Measurements from ENCODE around the gene MUC20.
"Not testable (repeated sequence)": the region's sequence is repeated elsewhere in the genome, so short reads cannot be mapped to it uniquely, and the experiment has no call there.

The MUC20 gene

GRCh38 chr3:195690951-195691350 is 29.8 kb upstream of the MUC20 start:
- no peak for DNase-seq (ENCODE audit: extremely low read depth, low read depth)
- TF ChIP-seq, protein P1, sequence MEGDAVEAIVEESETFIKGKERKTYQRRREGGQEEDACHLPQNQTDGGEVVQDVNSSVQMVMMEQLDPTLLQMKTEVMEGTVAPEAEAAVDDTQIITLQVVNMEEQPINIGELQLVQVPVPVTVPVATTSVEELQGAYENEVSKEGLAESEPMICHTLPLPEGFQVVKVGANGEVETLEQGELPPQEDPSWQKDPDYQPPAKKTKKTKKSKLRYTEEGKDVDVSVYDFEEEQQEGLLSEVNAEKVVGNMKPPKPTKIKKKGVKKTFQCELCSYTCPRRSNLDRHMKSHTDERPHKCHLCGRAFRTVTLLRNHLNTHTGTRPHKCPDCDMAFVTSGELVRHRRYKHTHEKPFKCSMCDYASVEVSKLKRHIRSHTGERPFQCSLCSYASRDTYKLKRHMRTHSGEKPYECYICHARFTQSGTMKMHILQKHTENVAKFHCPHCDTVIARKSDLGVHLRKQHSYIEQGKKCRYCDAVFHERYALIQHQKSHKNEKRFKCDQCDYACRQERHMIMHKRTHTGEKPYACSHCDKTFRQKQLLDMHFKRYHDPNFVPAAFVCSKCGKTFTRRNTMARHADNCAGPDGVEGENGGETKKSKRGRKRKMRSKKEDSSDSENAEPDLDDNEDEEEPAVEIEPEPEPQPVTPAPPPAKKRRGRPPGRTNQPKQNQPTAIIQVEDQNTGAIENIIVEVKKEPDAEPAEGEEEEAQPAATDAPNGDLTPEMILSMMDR (IDR thresholded peaks at IDR 0.05; ENCODE audit: low read depth, low read length, missing control alignments) = no peak
- H3K4me3 ChIP-seq (replicated peaks; ENCODE audit: low read depth, low read length) = no peak overlapping the region

- not testable (repeated sequence) for H3K4me3 ChIP-seq (replicated peaks; ENCODE audit: low read depth, low read length); DNase-seq (ENCODE audit: extremely low read depth, low read depth)
Observed at GRCh38 chr3:195691596-195692353, 29.0 kb upstream of the MUC20 start.

DNA sequence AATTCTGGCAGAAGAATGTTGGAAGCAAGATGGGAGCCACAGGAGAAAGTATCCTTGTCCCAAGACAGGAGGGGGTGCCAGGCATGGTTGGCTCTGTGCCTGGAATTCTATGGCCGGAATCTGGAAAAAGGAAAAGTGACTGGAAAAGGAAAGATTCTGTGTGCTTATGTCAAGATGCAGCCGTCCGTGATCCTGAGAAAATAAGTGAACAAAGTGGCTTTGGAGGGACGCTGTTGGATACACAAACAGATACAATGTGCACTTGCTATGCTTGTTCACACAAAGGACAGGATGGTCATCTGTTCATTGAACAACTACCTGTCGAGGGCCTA is 28.5 kb upstream of the MUC20 start:
- no peak for DNase-seq (ENCODE audit: extremely low read depth, low read depth)
- no peak overlapping the region for H3K4me3 ChIP-seq (replicated peaks; ENCODE audit: low read depth, low read length)
- TF ChIP-seq, protein P1 (IDR thresholded peaks at IDR 0.05; ENCODE audit: low read depth, low read length, missing control alignments) = no peak

DNA sequence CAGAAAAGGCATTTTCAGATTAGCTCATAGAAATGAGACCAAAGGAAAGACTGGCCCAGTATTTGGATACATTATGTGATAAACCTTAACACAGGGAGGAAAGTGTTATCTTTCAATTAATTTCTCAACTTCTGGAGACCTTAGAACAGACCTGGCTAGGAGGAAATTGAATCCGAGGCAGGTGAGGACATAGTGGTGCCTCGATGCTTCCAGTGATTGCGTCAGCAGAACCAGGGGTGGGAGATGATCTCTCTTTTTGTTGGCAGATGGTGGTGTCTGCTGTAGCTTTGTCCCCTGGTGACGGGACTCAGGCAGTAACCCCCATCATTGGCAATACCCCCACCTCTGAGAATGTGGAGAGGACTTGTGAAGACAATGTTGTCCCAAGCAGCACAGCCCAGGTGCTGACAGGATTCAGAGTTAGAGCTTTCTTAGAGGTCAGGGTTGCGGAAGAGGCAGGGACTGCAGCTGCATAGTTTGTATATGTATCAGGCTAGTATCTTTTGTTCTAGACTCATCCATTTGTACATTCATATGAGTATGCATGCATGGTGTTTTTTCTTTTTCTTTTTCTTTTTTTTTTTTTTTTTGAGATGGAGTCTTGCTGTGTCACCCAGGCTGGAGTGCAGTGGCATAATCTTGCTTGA is 27.9 kb upstream of the MUC20 start:
- TF ChIP-seq, protein P1 (IDR thresholded peaks at IDR 0.05; ENCODE audit: low read depth, low read length, missing control alignments) = no peak
- DNase-seq (ENCODE audit: extremely low read depth, low read depth) = no peak
- no peak overlapping the region for H3K4me3 ChIP-seq (replicated peaks; ENCODE audit: low read depth, low read length)

DNA sequence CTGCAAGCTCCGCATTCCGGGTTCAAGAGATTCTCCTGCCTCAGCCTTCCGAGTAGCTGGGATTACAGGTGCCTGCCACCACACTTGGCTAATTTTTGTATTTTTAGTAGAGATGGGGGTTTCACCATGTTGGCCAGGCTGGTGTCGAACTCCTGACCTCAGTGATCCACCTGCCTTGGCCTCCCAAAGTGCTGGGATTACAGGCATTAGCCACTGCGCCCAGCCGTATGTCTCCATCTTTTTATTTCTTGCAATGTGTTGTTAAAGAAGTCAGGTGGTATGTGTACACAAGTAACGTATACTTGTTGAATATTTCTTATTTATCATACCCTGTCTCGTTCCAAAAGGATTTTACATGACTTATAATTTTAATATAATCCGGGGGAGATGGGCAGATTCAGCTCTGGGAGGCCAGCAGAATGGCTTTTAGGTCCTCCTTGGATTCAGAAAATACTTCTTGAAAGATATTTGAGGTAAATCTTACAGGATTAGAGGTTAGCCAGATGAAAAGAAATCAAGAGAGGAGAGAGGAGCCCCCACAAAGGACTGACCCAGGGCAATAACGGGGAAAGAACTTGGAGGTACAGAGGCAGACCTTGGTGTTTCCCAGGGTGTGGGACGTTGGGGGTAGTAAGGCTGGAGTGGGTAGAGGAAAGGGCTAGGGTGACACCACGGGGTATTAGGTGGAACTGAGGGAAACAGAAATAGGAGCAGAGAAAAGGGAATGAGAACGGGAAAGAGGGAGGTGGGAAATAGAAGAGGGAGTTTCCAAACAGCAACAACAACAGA is 27.2 kb upstream of the MUC20 start:
- H3K4me3 ChIP-seq (replicated peaks; ENCODE audit: low read depth, low read length) = no peak overlapping the region
- TF ChIP-seq, protein P1 (IDR thresholded peaks at IDR 0.05; ENCODE audit: low read depth, low read length, missing control alignments) = no peak
- DNase-seq (ENCODE audit: extremely low read depth, low read depth) = no peak

DNA sequence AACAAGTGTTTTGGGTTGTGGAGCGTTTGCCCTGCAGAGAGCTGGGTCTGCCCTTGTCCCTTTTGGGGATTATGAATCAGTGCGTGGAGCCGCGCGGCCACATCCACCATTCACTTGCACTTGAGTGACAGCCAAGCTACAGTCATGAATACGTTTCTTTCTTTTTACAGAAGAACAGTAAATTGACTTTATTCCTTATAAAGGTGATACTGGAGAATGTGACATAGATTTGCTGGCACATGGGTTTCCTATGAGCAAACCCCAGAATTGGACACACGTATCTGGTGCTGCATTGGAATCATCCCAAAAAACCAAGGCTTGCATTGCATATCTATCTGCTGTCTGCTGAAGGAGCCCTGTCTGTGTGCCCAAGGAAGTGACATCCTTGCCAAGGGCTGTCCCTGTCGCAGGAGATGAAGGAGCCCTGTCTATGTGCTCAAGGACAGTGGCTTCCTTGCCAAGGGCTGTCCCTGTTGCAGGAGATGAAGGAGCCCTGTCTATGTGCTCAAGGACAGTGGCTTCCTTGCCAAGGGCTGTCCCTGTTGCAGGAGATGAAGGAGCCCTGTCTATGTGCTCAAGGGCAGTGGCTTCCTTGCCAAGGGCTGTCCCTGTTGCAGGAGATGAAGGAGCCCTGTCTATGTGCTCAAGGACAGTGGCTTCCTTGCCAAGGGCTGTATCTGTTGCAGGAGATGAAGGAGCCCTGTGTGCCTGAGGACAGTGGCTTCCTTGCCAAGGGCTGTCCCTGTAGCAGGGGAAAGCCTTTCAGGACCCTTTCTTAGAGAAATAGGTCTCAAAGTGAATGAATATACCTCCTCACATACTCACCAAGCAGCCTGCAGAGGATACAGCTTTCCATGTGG is 26.3 kb upstream of the MUC20 start:
- DNase-seq (ENCODE audit: extremely low read depth, low read depth); H3K4me3 ChIP-seq (replicated peaks; ENCODE audit: low read depth, low read length): not testable (repeated sequence)

DNA sequence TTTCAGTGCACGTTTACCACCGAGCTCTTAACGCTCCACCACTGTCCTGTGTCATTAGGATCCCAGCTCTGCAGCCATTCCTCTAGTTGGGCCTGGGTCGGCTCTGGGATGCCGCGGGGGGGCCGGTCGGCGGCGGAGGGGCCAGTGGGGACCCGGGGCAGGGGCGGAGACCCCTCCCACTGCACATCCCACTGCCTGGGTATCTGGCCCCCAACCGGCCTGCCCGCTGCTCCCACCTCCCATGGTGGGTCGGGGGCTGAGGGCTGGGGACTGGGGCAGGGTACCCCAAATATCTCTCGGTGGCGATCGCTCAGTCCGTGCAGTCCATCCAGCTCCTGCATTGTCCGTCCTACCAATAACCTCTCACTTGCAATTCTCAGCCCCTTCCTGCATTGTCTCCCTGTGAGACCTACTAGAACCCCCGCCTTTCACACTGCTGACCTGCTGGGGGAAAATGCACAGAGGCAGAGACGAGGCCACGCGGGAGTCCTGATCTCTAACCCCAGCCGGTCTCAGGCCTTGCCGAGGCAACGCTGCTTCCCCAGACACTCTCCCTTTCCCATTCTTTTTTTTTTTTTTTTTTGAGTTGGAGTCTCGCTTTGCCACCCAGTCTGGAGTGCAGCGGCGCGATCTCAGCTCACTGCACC is 24.0 kb upstream of the MUC20 start:
- no peak for DNase-seq (ENCODE audit: extremely low read depth, low read depth)
- no peak overlapping the region for H3K4me3 ChIP-seq (replicated peaks; ENCODE audit: low read depth, low read length)
- TF ChIP-seq, protein P1 (IDR thresholded peaks at IDR 0.05; ENCODE audit: low read depth, low read length, missing control alignments) = no peak

Measured in HFF-Myc (cell line).